Mucosa of stomach (tissue), 1 donor: ENCODE data around the gene GPC6.

Source experiments
- H3K27me3 ChIP-seq: one replicate; pipeline ENCODE4 v1.7.0; 2013; ENCODE audit warnings: mild to moderate bottlenecking, low read length; ENCODE audit not compliant: control insufficient read depth, insufficient read depth
- H3K36me3 ChIP-seq: one replicate; pipeline ENCODE4 v1.7.0; 2013; ENCODE audit warnings: low read length; ENCODE audit not compliant: control insufficient read depth, insufficient read depth
- H3K4me1 ChIP-seq: one replicate; pipeline ENCODE4 v1.7.0; 2013; ENCODE audit warnings: mild to moderate bottlenecking, low read length; ENCODE audit not compliant: control insufficient read depth, insufficient read depth
- H3K4me3 ChIP-seq: one replicate; pipeline ENCODE4 v1.7.0; 2013; ENCODE audit warnings: low read length
- H3K9ac ChIP-seq: one replicate; pipeline ENCODE4 v1.7.0; 2013; ENCODE audit warnings: mild to moderate bottlenecking, low read length, moderate library complexity
- H3K9me3 ChIP-seq: one replicate; pipeline ENCODE4 v1.7.0; 2013; ENCODE audit warnings: mild to moderate bottlenecking, low read length, moderate library complexity; ENCODE audit not compliant: control insufficient read depth
- donor health status: Pancreatic carcinoma.

GPC6 gene

DNA sequence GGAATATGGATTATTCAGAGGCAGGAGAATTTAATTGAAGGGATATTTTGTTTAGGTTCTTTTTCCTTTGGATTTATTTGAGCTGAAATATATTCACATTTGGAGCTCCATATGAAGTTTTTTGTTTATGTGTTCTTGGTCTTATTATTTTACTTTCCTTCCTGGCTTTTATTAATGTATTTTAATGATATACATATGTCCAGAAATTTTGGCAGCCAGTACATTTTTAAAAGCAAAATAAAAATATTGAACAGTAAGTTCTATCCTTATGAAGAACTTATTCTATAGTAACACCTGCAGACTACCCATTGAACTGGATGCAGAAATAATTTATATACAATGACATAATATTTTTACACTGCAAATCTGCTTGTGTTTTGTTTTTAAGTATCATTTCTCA, 323.6 kb downstream of the GPC6 start:
- no peak overlapping the region for H3K9ac ChIP-seq
- no peaks in the 10 kb centered on the region for H3K4me1 ChIP-seq
- H3K36me3 ChIP-seq: no peaks in the 10 kb centered on the region
- H3K4me3 ChIP-seq: no peak overlapping the region
- no peaks in the 10 kb centered on the region for H3K27me3 ChIP-seq
- H3K9me3 ChIP-seq: no peaks in the 10 kb centered on the region

DNA sequence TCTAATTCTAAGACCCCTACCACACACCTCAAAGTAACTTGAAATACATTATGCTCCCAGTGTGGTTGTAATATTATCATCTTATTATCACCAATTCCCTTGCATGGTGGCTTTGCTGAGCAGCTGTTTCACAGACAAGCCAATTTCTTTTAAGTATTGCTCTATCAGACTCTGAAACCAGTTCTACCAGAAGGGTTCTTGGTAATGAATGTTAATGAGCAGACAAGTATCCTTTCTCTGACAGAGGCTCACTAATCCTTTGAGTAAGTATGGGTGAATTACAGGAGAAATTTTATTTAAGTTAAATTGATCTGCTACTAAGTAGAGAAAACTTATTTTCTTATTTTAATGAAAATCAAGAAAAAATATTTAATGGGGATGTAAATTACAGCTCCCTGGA, 326.0 kb downstream of the GPC6 start:
- H3K4me3 ChIP-seq: no peak overlapping the region
- no peaks in the 10 kb centered on the region for H3K9me3 ChIP-seq
- H3K4me1 ChIP-seq: no peaks in the 10 kb centered on the region
- no peaks in the 10 kb centered on the region for H3K27me3 ChIP-seq
- H3K9ac ChIP-seq: no peak overlapping the region
- H3K36me3 ChIP-seq: no peaks in the 10 kb centered on the region

DNA sequence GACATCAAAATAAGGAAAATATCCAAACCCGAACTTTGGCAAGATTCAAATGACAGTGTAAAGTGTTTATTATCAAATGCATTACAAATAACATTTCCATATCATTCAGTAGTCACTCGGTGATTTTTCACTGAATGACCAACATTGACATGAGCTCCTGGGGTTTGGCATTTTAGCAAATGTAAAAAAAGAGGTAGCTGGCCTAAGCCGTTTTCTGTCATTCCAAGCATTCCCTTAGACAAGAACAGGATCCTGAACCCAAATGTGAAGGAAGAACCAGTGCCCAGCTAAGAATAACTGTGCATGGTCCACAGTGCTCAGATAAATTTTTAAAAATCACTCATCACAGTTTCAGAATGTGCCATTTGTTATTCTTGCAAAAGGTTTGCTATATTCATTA, 327.9 kb downstream of the GPC6 start:
- no peaks in the 10 kb centered on the region for H3K9me3 ChIP-seq
- H3K27me3 ChIP-seq: no peaks in the 10 kb centered on the region
- no peaks in the 10 kb centered on the region for H3K36me3 ChIP-seq
- H3K4me3 ChIP-seq: no peak overlapping the region
- no peaks in the 10 kb centered on the region for H3K4me1 ChIP-seq
- no peak overlapping the region for H3K9ac ChIP-seq

DNA sequence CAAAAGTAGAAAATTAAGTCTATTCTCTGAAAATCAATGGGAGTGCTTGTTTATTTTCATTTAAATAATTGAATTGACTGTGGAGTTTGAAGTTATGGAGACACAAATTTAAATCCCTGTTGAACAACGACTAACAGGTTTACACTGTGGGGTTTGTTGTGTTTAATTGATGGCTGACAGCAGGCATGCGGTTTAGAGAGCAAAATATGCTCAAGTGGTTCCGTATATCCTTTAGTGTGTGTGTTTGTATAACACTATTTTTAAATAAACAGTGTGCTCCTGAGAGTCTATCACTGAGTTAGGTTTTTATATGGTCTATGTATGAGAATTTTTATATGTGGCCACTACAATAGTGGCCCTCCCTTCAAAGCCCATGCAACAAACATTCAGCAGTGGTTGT, 332.0 kb downstream of the GPC6 start:
- Histone ChIP-seq H3K27me3 (no peaks in the 10 kb centered on the region), H3K9ac (no peak overlapping the region), H3K4me1 (no peaks in the 10 kb centered on the region), H3K36me3 (no peaks in the 10 kb centered on the region), H3K9me3 (no peaks in the 10 kb centered on the region), H3K4me3 (no peak overlapping the region)

DNA sequence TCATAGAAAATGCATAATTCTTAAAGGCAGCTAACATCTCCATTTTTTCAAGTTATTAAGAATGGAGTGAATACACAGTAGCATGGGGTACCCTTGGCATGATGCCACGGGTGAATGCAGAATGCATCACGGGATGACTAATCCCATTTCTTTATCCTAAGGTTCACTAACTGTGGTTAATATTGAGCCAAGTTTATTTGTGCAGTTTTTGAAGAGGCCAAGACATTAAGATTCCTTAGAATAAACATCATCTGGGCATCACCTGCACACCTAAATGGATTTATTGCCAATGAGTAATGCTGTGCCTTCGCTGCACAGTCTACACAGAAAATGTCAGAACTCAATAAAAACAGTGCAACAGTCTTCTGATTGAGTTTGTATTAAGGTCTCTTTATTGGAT, 333.1 kb downstream of the GPC6 start:
- Histone ChIP-seq H3K4me3 (no peak overlapping the region), H3K36me3 (no peaks in the 10 kb centered on the region), H3K4me1 (no peaks in the 10 kb centered on the region), H3K9ac (no peak overlapping the region), H3K9me3 (no peaks in the 10 kb centered on the region), H3K27me3 (no peaks in the 10 kb centered on the region)

DNA sequence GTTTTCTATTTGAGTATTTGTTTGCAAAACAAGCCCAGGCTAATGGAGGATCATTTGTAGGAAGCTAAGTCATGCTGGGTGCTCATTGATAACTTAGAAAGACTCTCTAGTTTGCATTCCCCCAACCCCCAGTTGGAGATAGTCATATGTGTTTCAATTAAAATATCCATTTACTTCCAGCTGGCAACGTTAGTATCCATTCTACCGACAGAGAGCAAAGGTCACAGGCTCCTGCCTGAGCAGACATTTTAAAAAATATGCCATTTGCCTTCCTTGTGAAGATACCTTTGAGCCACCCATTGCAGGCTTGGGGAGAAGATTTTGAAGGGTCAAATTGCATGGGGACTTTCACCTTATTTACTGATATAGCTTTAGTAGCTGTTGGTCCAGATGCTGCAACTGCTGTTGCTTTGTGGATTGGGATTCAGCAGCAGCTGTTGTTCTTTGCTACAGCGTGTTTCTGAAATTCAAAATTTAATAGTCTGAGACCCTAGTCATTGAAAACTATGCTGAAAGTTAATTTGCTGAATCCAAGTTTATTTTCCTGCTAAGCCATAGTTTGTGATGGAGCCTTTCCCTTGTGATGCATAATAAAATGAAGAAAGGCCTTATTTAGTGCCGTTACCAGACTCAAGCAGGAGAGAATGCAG, 335.1 kb downstream of the GPC6 start:
- H3K9me3 ChIP-seq: no peaks in the 10 kb centered on the region
- no peaks in the 10 kb centered on the region for H3K4me1 ChIP-seq
- H3K4me3 ChIP-seq: no peak overlapping the region
- H3K36me3 ChIP-seq: no peaks in the 10 kb centered on the region
- H3K9ac ChIP-seq: no peak overlapping the region
- H3K27me3 ChIP-seq: no peaks in the 10 kb centered on the region

DNA sequence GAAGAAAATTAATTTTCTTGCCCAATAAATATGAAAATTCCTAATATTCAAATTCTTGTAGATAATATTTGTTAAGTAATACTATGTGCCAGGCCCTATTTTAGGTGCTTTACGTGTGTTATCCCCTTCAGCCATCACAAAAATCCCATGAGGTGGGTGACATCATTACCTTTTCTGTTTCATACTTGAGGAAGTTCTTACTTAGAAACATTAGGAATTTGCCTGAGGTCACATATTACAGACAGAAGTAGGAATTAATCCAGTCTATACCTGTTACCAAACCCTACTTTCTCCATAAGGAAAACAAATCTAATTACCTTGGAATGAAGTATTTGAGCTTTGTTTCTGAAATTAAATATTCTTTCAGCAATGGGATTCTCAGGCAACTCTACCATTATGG, 336.1 kb downstream of the GPC6 start:
- Histone ChIP-seq H3K9ac (no peak overlapping the region), H3K27me3 (no peaks in the 10 kb centered on the region), H3K4me1 (no peaks in the 10 kb centered on the region), H3K4me3 (no peak overlapping the region), H3K9me3 (no peaks in the 10 kb centered on the region), H3K36me3 (no peaks in the 10 kb centered on the region)

DNA sequence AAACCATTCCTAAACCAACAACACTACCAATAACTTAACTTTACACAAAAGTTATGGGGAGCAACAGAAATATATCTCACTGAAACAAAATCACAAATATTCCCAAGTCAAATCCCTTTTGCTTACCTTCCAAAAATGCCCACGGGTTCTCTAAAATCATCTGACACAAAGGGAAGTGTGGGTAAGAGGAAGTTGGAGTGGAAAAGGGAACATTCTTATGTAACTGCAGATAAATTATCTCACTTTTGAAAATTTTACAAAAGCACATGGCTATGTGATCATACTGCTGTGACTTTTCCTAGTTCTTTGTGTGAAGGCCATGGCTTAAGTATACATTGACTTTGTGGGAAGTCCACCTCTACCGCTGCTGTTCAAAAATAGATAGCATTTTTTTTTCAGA, 350.5 kb downstream of the GPC6 start:
- no peaks in the 10 kb centered on the region for H3K4me1 ChIP-seq
- H3K27me3 ChIP-seq: no peaks in the 10 kb centered on the region

DNA sequence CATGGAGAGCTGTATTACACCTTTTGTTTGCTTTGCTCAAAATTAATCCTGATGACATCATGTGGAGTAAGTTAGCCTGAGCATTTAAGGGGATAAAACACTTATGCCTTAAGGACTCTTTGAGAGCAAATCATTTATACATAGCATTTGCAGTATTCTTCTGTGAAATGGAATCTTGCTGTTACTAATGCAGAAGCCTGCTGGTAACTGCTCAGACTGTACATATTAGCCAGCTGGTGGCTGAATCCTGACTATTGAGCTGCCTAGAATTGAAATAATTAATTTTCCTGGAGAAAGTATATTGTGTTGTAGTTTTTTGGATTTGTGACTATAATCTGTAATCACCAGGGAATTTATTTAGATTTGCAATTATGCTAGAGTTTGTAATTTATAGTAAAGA, 363.2 kb downstream of the GPC6 start:
- no peaks in the 10 kb centered on the region for H3K4me1 ChIP-seq
- H3K9ac ChIP-seq: no peak overlapping the region
- no peaks in the 10 kb centered on the region for H3K36me3 ChIP-seq
- no peaks in the 10 kb centered on the region for H3K9me3 ChIP-seq
- no peaks in the 10 kb centered on the region for H3K27me3 ChIP-seq
- H3K4me3 ChIP-seq: no peak overlapping the region

More for the DNA sequence above, 350.5 kb downstream of the GPC6 start:
- H3K4me3 ChIP-seq: no peak overlapping the region
- H3K9ac ChIP-seq: no peak overlapping the region
- H3K36me3 ChIP-seq: no peaks in the 10 kb centered on the region
- no peaks in the 10 kb centered on the region for H3K9me3 ChIP-seq

DNA sequence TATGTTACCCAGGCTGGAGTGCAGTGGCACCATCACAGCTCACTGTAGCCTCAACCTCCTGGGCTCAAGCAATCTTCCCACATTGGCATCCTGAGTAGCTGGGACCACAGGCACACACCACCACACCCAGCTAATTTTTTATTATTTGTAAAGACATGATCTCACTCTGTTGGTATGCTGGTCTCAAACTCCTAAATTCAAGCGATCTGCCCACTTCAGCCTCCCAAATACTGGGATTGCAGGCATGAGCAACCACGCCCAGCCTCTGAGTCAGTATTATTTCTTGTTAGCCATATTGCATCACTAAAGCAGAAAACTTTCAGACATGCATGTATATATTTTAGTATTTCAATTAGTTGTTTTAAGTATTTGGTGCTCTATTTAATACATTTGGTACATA, 376.4 kb downstream of the GPC6 start:
- H3K27me3 ChIP-seq: no peaks in the 10 kb centered on the region
- no peaks in the 10 kb centered on the region for H3K9me3 ChIP-seq
- no peaks in the 10 kb centered on the region for H3K36me3 ChIP-seq
- no peaks in the 10 kb centered on the region for H3K4me1 ChIP-seq
- H3K9ac ChIP-seq: no peak overlapping the region
- H3K4me3 ChIP-seq: no peak overlapping the region

DNA sequence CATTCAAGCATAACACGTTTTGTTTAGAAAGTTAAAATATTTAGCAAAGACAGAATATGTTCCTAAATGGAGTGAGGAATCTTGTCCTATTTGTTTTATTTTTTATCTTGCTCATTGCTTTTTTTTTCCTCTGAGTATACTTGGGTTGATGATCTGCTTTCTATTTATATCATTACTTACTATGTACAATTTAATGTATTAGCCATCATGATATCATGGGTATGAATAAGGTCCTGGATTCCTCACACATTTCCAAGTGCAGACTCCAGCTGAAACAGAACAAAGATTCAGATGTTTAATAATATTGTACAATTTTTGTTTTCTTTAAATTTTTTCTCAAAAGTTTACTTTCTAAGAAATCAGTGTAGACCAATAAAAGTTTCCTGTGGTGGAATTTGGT, 388.2 kb downstream of the GPC6 start:
- H3K36me3 ChIP-seq: no peaks in the 10 kb centered on the region
- H3K4me3 ChIP-seq: no peak overlapping the region
- H3K4me1 ChIP-seq: no peaks in the 10 kb centered on the region
- no peaks in the 10 kb centered on the region for H3K9me3 ChIP-seq
- no peaks in the 10 kb centered on the region for H3K27me3 ChIP-seq
- H3K9ac ChIP-seq: no peak overlapping the region

DNA sequence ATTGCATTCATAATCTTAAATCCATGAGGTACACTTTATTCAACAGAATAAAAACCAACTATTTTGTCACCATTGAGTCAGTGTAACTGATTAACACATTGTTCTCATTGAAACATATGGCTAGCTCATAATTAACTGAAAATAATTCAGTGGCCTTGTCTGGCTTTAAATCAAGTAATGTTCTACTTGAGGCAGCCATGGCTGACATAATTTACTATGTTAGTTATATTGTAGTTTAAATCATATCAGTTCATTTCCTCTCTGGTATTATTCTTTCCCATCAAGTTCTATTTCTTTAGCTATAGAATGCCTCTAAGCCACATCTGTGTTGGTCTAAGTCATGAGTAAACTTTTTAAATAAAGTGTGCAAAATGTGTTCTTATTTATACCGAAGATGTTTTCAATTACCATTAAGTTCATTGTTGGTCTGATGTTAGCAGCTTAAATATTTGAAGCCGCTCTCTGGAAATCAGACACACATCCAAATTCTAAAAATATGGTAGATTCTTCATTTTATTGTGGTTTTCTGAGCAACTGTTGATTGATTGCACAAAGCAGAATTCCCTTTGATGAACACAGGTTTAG, 393.7 kb downstream of the GPC6 start:
- no peak overlapping the region for H3K4me3 ChIP-seq
- no peaks in the 10 kb centered on the region for H3K9me3 ChIP-seq
- H3K9ac ChIP-seq: no peak overlapping the region
- H3K4me1 ChIP-seq: no peaks in the 10 kb centered on the region
- H3K27me3 ChIP-seq: no peaks in the 10 kb centered on the region
- no peaks in the 10 kb centered on the region for H3K36me3 ChIP-seq

DNA sequence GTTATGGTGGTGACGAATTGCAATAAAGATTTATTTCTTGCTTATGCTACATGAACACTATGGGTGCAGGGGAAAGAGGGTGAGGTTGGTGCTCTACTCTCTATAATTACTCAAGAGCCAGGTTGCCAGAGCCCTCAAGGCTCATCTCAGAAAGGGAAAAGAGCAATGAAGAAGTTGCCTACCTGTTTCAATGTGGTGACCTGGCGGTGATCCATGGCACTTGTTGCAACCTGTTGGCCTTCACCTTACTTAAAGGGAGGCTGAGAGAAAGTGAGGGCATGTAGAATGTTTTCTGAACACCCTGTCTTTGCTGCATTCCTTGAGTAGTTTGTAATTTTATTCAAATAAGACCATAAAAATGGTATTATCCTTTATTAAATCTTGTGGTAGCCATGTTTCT, 394.4 kb downstream of the GPC6 start:
- Histone ChIP-seq H3K27me3 (no peaks in the 10 kb centered on the region), H3K4me3 (no peak overlapping the region), H3K36me3 (no peaks in the 10 kb centered on the region), H3K9ac (no peak overlapping the region), H3K4me1 (no peaks in the 10 kb centered on the region), H3K9me3 (no peaks in the 10 kb centered on the region)
